Measurements from ENCODE around the gene ATP8B3.

Gene ATP8B3

DNA sequence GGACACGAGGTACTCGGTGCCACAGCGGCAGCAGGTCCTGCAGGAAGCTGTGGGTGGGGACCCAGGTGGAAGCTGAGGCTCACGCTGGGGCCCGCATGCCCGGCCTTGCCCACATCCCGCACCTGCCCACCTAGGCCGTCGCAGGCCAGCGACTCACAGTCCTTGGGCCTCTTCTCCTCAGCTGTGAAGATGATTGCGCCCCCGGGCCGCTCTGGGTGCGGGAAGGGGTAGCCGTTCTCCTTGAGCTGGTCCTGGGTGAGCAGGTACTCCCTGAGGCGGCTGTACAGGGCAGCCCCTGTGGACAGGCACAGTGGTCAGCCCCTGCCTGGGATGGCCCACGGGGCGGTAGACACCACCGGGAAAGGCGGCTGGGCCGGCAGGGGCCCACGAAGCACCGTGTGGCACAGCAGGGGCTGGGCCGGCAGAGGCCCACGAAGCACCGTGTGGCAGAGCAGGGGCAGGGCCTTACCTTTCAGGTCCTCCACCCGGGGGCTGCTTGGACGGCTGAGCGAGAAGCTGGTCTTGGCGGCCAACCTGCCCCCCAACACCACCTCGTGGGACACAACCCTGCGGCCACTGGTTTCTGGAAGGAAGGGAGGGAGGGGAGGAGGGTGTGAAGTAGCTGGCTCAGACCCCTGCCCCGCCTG lies 6.6 kb upstream of the ATP8B3 start:
- TF ChIP-seq, protein P1, sequence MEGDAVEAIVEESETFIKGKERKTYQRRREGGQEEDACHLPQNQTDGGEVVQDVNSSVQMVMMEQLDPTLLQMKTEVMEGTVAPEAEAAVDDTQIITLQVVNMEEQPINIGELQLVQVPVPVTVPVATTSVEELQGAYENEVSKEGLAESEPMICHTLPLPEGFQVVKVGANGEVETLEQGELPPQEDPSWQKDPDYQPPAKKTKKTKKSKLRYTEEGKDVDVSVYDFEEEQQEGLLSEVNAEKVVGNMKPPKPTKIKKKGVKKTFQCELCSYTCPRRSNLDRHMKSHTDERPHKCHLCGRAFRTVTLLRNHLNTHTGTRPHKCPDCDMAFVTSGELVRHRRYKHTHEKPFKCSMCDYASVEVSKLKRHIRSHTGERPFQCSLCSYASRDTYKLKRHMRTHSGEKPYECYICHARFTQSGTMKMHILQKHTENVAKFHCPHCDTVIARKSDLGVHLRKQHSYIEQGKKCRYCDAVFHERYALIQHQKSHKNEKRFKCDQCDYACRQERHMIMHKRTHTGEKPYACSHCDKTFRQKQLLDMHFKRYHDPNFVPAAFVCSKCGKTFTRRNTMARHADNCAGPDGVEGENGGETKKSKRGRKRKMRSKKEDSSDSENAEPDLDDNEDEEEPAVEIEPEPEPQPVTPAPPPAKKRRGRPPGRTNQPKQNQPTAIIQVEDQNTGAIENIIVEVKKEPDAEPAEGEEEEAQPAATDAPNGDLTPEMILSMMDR (IDR thresholded peaks at IDR 0.05; ENCODE audit: low read depth, low read length) = no peak
- no peak overlapping the region for H3K4me3 ChIP-seq (ENCODE audit: low read depth, low read length)

DNA sequence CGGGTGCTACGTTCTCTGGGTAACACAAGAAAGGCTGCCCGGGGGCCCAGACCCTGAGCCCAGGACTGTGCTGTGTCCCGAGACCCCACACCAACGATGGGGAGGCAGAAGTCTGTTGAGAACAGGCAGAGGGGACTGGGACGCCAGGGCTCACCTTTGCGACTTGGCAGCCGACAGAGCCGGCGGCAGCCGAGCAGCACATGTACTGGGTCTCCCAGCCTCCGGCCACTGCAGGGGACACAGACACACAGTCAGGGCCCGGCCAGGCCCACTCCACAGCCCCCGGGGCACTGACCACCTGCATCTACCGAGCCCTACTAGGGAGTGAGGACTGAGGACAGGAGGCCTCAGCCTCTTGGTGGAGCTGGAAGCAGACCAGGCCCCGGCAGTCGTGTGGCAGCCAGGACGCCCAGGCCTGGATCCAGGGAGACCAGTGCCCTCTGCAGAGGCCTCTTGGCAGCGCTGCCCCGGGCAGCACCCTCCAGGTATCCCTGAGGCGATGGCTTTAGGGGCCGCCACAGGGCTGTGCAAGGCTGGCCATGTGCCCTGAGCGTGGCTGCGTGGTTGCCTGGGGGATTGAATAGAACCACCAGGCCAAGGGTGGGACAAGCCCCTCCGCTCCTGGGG lies 5.6 kb upstream of the ATP8B3 start:
- TF ChIP-seq, protein P1 (IDR thresholded peaks at IDR 0.05; ENCODE audit: low read depth, low read length) = no peak
- no peak overlapping the region for H3K4me3 ChIP-seq (ENCODE audit: low read depth, low read length)

DNA sequence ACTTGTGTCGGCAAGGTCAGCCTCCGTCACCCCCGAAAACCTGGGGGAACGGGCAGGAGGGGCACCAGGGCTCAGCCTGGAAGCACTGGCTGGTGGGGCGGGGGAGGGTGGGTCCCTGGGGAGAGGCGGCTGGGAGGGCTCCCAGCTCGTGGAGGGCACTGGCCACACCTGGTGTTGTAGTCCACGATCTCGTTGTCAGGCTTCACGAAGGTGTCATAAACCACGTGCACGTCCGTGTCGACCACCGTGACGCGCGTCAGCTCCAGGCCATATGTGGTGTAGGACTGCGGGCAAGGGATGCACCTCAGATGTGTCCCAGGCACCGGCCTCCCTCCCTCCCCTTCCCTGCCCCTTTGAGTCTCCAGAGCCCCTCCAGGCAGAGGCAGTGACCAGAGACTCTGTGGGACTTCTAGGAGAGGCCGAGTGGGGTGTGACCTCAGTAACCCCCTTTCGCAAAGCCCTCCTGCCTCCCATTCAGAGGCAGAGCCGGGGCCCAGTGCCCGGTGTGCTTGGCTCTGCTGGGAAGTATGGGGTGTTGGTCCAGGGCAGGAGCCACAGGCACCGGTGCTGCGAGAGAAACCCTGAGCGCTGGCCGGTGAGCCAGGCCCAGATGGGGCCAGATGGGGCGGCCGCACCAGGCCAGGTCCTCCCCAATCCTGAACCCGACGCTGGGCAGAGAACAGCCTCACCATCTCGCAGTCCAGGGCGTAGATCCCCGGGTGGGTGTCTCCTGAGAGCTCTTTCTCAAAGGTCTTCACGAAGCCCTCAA lies 4.6 kb upstream of the ATP8B3 start:
- TF ChIP-seq, protein P1 (IDR thresholded peaks at IDR 0.05; ENCODE audit: low read depth, low read length) = no peak
- no peak overlapping the region for H3K4me3 ChIP-seq (ENCODE audit: low read depth, low read length)

DNA sequence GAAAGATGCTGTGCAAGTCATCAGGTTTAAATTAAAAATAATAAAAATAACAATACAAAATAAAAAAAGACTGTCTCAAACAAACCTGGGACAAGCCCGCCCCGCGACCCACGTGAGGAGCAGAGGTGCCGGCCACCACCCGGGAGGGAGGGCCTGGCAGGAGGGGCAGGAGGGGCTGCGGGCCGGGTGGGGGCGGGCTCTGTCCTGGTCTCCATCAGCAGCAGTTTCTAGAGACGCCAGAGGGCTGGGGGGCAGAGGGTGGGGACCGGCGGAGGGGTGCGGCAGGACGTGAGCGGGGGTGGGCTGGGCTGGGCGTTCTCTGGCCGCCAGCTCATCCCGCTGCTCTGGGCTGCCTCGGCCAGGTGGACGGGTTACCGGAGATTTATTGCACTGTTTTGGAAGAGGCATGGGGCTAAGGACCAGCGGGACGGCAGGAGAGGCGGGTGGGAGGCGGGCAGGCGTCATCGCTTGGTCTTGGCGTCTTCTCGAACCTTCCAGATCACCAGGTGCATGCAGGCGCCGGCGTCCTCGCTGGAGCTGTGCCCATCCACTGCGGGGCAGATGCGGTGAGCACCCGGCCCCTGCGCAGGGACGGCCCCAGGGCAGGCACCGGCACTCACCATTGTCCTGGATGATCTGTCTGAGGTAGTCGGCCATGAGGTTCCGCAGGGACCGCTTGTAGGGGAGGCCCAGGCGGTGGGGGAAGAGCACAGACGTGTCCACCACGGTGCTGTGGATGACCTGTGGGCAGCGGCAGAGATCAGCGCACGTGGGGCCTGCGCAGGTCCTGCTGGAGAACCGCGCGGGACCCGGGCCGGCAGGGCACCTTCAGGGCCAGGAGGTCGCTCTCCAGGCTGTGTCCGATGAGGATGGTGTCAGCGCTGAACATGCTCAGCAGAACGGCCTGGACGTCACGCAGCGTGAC lies 3.8 kb upstream of the ATP8B3 start:
- H3K4me3 ChIP-seq (ENCODE audit: low read depth, low read length) = no peak overlapping the region
- TF ChIP-seq, protein P1 (IDR thresholded peaks at IDR 0.05; ENCODE audit: low read depth, low read length) = no peak

DNA sequence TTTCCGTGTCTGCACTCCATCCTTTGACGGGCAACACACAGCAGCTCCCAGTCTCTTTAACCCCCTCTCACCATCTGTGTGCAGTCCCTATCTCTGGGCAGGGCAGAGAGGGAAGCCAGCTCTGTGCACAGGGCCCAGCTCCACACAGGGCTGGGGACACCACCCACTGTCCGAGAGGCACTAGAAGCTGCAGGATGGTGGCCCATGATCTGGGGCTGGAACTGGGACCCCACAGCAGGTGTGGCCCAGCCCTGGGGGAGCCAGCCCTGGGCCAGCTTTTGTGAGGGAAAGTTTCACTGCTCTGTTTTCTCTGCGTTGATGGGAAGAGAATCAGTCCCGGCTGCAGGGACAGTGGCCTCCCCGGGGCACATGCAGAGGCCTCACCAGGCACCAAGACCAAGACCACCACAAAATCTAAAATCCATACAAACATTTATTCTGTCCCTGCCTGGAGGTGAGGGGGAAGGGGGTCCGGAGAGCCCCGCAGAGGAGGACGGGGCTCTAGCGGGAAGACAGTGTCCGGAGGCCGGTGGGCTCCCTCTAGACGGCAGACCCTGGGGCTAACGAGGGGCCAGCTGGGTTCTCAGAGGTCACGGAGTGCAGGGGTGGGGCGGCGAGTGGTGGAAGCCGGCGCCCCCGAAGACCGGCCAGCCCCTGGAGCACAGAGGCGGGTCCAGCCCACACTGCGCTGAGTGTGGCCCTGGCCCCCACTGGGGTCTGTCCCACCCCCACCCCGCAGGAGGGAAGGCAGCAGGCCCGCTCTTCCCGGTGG lies 2.9 kb upstream of the ATP8B3 start:
- TF ChIP-seq, protein P1 (IDR thresholded peaks at IDR 0.05; ENCODE audit: low read depth, low read length) = no peak
- no peak overlapping the region for H3K4me3 ChIP-seq (ENCODE audit: low read depth, low read length)

DNA sequence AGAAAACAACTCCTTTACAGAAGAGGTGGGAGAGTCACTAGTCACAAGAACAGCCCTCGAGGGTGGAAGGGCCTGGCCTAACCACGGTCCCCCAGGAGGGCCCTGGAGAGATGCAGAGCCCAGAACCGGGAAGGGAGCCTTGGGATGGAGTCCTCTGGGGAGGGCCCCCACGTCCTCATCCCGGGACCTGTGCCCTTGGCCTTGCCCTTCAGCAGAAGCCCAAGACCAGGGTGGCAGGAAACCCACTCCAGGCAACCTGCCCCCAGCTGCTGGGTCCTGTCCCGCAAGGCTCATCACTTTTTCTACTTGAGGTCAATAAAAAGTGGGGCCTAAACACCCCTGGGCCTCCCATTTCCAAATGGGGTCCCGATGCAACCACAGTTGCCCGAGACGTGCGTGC lies 2.3 kb upstream of the ATP8B3 start:
- TF ChIP-seq, protein P1 (IDR thresholded peaks at IDR 0.05; ENCODE audit: low read depth, low read length) = no peak
- H3K4me3 ChIP-seq (ENCODE audit: low read depth, low read length) = no peak overlapping the region
